Left ventricle myocardium superior (tissue), 1 donor: ENCODE data around the gene FRMD4A. TPM values are rescaled to one million over a fixed set of nuclear protein-coding genes. Genes with fewer than 3 reads are reported as not detected.
"Not testable (repeated sequence)": the region's sequence is repeated elsewhere in the genome, so short reads cannot be mapped to it uniquely, and the experiment has no call there.

ENCODE experiments used
- ATAC-seq: fragments of 200-7000 bp; cut with Tn5 transposase; one replicate; pipeline ENCODE4 v1.9.1; 2020; ENCODE audit warnings: mild to moderate bottlenecking, moderate library complexity
- DNase-seq: peaks from one replicate; pipeline ENCODE4 v3.0.0-alpha.2; 2020
- intact Hi-C: fragments of 100-400 bp; cut with micrococcal nuclease; formaldehyde crosslinking; loops from one replicate; pipeline ENCODE4 v1.11.0; 2022
- total RNA-seq: library from RNA; stranded (reverse); fragmentation: NEBNext Ultra II Directional; extraction: Animal tissue kit (Norgen Biotek cat#: 25700); gene quantifications from one replicate; pipeline ENCODE4 v1.2.1, GENCODE V29; 2021
- donor health status: DM: no; HTN: yes; CAD: no; lungs with severe emphysema.

The FRMD4A gene
- total RNA-seq, 1 donor from 2014 or later, result 43.3 TPM

DNA sequence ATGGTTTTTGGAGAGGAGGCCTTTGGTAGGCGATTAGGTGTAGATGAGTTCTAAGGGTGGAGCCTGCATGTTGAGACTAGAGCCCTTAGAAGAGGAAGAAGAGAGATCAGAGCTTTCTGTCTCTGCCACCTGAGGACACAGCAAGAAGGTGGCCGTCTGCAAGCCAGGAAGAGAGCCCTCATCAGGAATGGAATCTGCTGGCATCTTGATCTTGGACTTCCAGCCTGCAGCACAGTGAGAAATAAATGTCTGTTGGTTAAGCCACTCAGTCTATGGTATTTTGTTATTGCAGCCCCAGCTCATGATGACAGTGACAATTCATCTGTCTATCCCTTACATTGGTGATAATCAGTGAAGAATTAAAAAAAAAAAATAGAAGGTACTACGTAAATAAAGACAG, 408.8 kb downstream of the FRMD4A start:
- ATAC-seq (no peak), DNase-seq (no peak)
- intact Hi-C loops, result no loop called here

GRCh38 chr10:13921131-13921530, 409.6 kb downstream of the FRMD4A start:
- ATAC-seq, DNase-seq, intact Hi-C loops: not testable (repeated sequence)

GRCh38 chr10:13920465-13920864, 410.3 kb downstream of the FRMD4A start:
- no peak for ATAC-seq
- DNase-seq, result no peak
- intact Hi-C loops, result no loop called here

- DNase-seq (no peak), ATAC-seq (no peak)
- intact Hi-C loops, result no loop called here
Measured at GRCh38 chr10:13920031-13920430, 410.7 kb downstream of the FRMD4A start.

GRCh38 chr10:13917791-13918190, 412.9 kb downstream of the FRMD4A start:
- intact Hi-C loops, result no loop called here
- no peak for ATAC-seq
- DNase-seq, result no peak

GRCh38 chr10:13916384-13916947, 414.3 kb downstream of the FRMD4A start:
- intact Hi-C loops, result no loop called here
- DNase-seq (no peak), ATAC-seq (no peak)

- intact Hi-C loops, result no loop called here
- ATAC-seq (peak; percentile 42), DNase-seq (peak; percentile 35)
Measured at GRCh38 chr10:13915710-13916109, 415.0 kb downstream of the FRMD4A start.

GRCh38 chr10:13913897-13914296, 416.8 kb downstream of the FRMD4A start:
- ATAC-seq (no peak), DNase-seq (peak; percentile 38)
- intact Hi-C loops, result no loop called here

DNA sequence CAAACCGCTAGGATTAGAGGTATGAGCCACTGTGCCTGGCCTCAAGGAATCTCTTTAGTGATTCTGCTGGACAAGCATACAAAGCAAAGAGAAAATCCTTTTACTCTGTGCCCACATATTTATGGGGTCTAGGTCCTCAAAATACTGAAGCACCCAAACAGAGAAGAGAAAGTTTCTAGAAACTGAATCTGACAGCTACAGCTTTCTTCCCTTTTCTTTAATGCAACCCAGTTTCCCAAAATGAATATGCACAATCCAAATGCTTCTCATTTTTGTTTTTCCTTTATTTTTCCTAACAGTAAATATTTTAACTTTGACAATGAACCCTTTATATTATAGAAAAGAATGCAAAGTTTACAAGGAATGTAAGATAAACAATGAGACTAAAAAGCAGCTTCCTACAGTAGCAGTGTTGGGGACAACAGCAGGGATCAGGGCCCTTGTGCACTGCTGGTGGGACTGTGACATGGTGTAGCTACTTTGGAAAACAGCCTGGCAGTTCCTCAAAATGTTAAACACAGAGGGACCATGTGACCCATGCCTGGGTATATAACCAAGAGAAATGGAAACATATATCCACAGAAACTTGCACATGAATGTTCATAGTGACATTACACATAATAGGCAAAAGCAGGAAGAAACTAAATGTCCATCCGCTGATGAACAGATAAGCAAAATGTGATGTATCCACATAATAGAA, 418.8 kb downstream of the FRMD4A start:
- intact Hi-C loops, result no loop called here
- DNase-seq, result no peak
- ATAC-seq, result no peak

- ATAC-seq (no peak), DNase-seq (no peak)
- intact Hi-C loops, result no loop called here
Measured at GRCh38 chr10:13909516-13910258, 421.0 kb downstream of the FRMD4A start.

- ATAC-seq, result no peak
- intact Hi-C loops, result no loop called here
Measured at GRCh38 chr10:13908475-13908874, 422.2 kb downstream of the FRMD4A start.

DNA sequence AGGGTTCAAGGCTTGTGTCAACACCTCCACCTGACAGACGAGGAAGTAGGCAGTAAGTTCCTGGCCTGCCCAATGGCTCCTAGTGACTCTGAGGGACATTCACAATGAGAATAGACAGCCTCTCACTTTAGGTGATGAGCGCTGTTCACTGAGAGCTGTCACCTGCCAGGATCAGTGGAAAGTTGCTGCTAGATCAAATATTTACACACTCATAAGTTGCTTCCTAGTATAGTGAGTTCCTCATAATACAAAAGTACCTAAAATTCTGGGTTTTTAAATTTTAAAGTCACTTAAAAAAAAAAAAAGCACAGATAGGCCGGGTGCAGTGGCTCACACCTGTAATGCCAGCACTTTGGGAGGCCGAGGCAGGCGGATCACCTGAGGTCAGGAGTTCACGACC, 423.2 kb downstream of the FRMD4A start:
- ATAC-seq, result no peak
- no peak for DNase-seq
- intact Hi-C loops, result no loop called here

More at GRCh38 chr10:13908475-13908874, 422.2 kb downstream of the FRMD4A start:
- DNase-seq, result no peak

- no peak for DNase-seq
- ATAC-seq, result no peak
- intact Hi-C loops, result no loop called here
Measured at GRCh38 chr10:13905281-13905680, 425.4 kb downstream of the FRMD4A start.

DNA sequence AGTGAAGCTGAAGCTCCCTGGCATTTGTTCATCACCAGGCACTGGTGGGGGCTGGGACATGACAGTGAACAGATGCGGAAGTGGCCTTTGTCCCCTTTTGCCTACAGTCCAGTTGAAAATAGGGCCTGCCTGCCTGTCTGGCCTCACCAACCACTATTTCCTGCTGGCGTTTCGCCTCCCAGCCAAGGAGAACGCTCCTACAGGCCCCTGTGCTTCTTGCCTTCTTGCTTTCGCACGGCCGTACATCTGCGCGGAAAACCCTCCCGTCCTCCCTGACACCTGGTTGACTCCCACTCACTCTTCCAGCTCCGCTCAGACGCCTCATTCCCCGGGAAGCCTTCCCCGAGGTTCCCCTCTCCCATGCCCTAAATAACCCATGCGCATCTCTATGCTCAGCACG, 426.7 kb downstream of the FRMD4A start:
- no peak for DNase-seq
- ATAC-seq, result no peak
- intact Hi-C loops, result no loop called here

DNA sequence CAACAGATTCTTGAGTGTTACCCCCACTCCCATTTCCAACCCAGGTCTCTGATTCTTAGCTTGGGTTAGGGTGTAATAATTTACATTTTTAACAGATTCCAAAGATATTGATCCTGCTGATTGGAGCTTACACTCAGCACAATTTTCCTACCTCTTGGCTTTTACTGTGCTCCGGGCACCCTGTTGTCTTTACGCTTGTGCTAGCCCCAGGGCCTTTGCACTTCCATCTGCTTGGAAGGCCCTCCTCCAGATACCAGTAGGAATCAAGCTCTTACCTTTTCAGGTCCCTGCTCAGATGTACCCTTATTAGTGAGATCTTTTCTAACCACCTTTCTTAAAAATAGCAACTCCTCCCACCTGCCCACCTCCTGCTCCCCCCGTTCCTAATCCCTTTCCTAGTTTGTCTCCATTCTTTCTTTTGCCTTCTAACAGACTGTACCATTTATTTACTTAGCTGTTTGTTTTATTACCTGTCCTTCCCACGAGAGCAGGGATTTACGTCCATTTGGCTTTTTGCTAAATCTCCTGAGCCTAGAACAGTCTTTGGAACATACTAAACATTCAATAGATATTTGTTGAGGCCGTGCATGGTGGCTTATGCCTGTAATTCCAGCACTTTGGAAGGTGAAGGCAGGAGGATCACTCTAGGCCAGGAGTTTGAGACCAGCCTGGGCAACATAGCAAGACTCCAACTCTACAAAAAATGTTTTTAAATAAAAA, 427.7 kb downstream of the FRMD4A start:
- intact Hi-C loops, result no loop called here
- no peak for ATAC-seq
- no peak for DNase-seq

GRCh38 chr10:13899941-13900340, 430.8 kb downstream of the FRMD4A start:
- intact Hi-C loops, result no loop called here
- DNase-seq (no peak), ATAC-seq (no peak)

- ATAC-seq, intact Hi-C loops, DNase-seq: not testable (repeated sequence)
Measured at GRCh38 chr10:13896146-13896545, 434.6 kb downstream of the FRMD4A start.

- intact Hi-C loops, result no loop called here
- DNase-seq, result no peak
Measured at GRCh38 chr10:13894412-13895093, 436.2 kb downstream of the FRMD4A start.

DNA sequence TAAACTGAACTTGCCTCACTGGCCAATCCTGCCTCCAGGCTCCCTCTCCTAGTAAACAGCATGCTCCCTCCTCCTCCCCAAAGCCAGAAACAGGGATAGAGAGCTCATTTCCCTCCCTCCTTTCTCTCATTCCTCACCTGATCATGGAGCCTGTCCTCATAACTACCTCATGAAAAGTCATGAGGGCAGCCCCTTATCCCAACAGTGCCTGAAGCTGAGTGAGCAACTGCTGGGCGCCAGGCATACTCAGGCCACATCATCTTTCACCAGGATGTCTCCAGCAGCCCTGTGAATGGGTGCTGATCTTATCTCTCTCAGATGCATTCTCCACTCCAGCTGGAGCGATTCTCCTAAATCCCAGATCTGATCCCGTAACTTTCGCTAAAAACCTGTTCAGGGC, 436.8 kb downstream of the FRMD4A start:
- no peak for DNase-seq
- ATAC-seq, result no peak
- intact Hi-C loops, result no loop called here

More at GRCh38 chr10:13894412-13895093, 436.2 kb downstream of the FRMD4A start:
- no peak for ATAC-seq
